Measurements from ENCODE around the gene TRIM15. TPM values are rescaled to one million over a fixed set of nuclear protein-coding genes. Genes with fewer than 3 reads are reported as not detected.

Gene TRIM15
- total and polyA plus RNA-seq, 2 of the 4 experiments (the other 2 are of a cell fraction): not detected

GRCh38 chr6:30154709-30155519, 8.4 kb upstream of the TRIM15 start:
- CTCF ChIA-PET: no interaction called here
- Histone ChIP-seq H2BK5ac (ENCODE audit: low read depth, low read length, poor library complexity, severe bottlenecking) (no peak overlapping the region), H2AK9ac (replicated peaks; ENCODE audit: low read depth, low read length, poor library complexity) (no peak overlapping the region), H2AK5ac (ENCODE audit: low read depth, low read length) (no peak overlapping the region), H2BK15ac (ENCODE audit: low read depth, low read length) (no peak overlapping the region), H4K91ac (ENCODE audit: insufficient read depth, low read depth, low read length) (no peak overlapping the region), H3K14ac (replicated peaks; ENCODE audit: low read depth, low read length) (no peak overlapping the region), H3K4ac (ENCODE audit: low read depth, low read length) (no peak overlapping the region), H4K8ac (ENCODE audit: low read depth in 2 of 2, low read length in 2 of 2) (no peak overlapping the region), H3K4me3 (ENCODE audit: insufficient read depth, low read depth, low read length) (no peak overlapping the region), H3K9me1 (ENCODE audit: insufficient read depth, low read length) (no peaks in the 10 kb centered on the region), H3K36me3 (ENCODE audit: control insufficient read depth, insufficient read depth, low read length) (no peaks in the 10 kb centered on the region), H3K4me1 (ENCODE audit: control insufficient read depth, insufficient read depth, low read length) (no peaks in the 10 kb centered on the region), H3K9me3 (ENCODE audit: control insufficient read depth, insufficient read depth, low read length) (no peaks in the 10 kb centered on the region), H3K9ac (ENCODE audit: low read depth, low read length) (no peak overlapping the region), H3K4me2 (ENCODE audit: low read depth, low read length) (no peak overlapping the region), H2AFZ (replicated peaks; ENCODE audit: low read length, poor library complexity) (no peak overlapping the region), H3K27ac (ENCODE audit: insufficient read depth, low read length) (no peak overlapping the region), H4K20me1 (ENCODE audit: insufficient read depth, low read length) (no peaks in the 10 kb centered on the region), H3K18ac (ENCODE audit: low read depth, low read length) (no peak overlapping the region), H3K56ac (ENCODE audit: extremely low read depth, insufficient read depth, low read length) (no peak overlapping the region), H3K23ac (ENCODE audit: low read depth, low read length) (no peak overlapping the region), H2BK20ac (ENCODE audit: low read depth, low read length) (no peak overlapping the region), H4K5ac (ENCODE audit: low read depth, low read length) (no peak overlapping the region), H2BK120ac (ENCODE audit: low read depth, low read length) (no peak overlapping the region), H3K79me1 (ENCODE audit: low read depth in 1 of 2, low read length in 2 of 2) (no peaks in the 10 kb centered on the region), H3K27me3 (ENCODE audit: control insufficient read depth, insufficient read depth, low read length) (peaks cover 29% of the 10 kb centered on the region)
- ATAC-seq (ENCODE audit: low read depth) (peak; percentile 85), DNase-seq (peak; percentile 50)
- POLR2A ChIA-PET (ENCODE audit: unreplicated experiment): no interaction called here
- dilution Hi-C loops (cut with HindIII; ENCODE audit: low sequenced_read_pairs, unreplicated experiment): no loop called here
- intact Hi-C loops (cut with micrococcal nuclease): no loop called here
- WGBS, 2 experiments (ENCODE audit: extremely low coverage in 2 of 2, insufficient read length in 1 of 2): 20% methylated on average over 5 of the region's 12 CpGs; no CpG with 5 or more reads in 1 of the 2 experiments
- in situ Hi-C loops (cut with MboI; ENCODE audit: low sequenced_read_pairs): no loop called here
- TF ChIP-seq FOS (IDR thresholded peaks at IDR 0.05; ENCODE audit: low read depth, low read length) (0 out of 2 replicates have a peak, but pooled peaks have one; percentile 15), CTCF (conservative IDR thresholded peaks at IDR 0.05; ENCODE audit: low read depth, low read length) (no peak), BHLHE40 (IDR thresholded peaks at IDR 0.05; ENCODE audit: low read depth, low read length) (0 out of 2 replicates have a peak, but pooled peaks have one; percentile 18)
- BruUV-seq (replicated peaks): no TSS peak
